Measurements from ENCODE around the gene RFESD.
"Not testable (repeated sequence)": the region's sequence is repeated elsewhere in the genome, so short reads cannot be mapped to it uniquely, and the experiment has no call there.

RFESD gene

GRCh38 chr5:95638632-95639031 is 7.9 kb upstream of the RFESD start:
- no peak overlapping the region for H3K4me3 ChIP-seq (ENCODE audit: low read depth, low read length)
- no peak for TF ChIP-seq CTCF (IDR thresholded peaks at IDR 0.05; ENCODE audit: borderline replicate concordance, insufficient read depth, low read depth, low read length)

- no peak overlapping the region for H3K4me3 ChIP-seq (ENCODE audit: low read depth, low read length)
- no peak for TF ChIP-seq CTCF (IDR thresholded peaks at IDR 0.05; ENCODE audit: borderline replicate concordance, insufficient read depth, low read depth, low read length)
Measured at GRCh38 chr5:95641741-95642220, 4.8 kb upstream of the RFESD start.

- no peak overlapping the region for H3K4me3 ChIP-seq (ENCODE audit: low read depth, low read length)
- no peak for TF ChIP-seq CTCF (IDR thresholded peaks at IDR 0.05; ENCODE audit: borderline replicate concordance, insufficient read depth, low read depth, low read length)
Measured at GRCh38 chr5:95643152-95643551, 3.4 kb upstream of the RFESD start.

GRCh38 chr5:95644351-95645042 is 2.1 kb upstream of the RFESD start:
- no peak overlapping the region for H3K4me3 ChIP-seq (ENCODE audit: low read depth, low read length)
- TF ChIP-seq CTCF (IDR thresholded peaks at IDR 0.05; ENCODE audit: borderline replicate concordance, insufficient read depth, low read depth, low read length) = peak; percentile 52; the same call in 1 of the 2 replicates

GRCh38 chr5:95646226-95646568 is 380 bp upstream of the RFESD start:
- not testable (repeated sequence) for H3K4me3 ChIP-seq (ENCODE audit: low read depth, low read length)

- TF ChIP-seq CTCF (IDR thresholded peaks at IDR 0.05; ENCODE audit: borderline replicate concordance, insufficient read depth, low read depth, low read length) = no peak
- no peak overlapping the region for H3K4me3 ChIP-seq (ENCODE audit: low read depth, low read length)
Measured at GRCh38 chr5:95647886-95648860, 1.6 kb downstream of the RFESD start.

- TF ChIP-seq CTCF (IDR thresholded peaks at IDR 0.05; ENCODE audit: borderline replicate concordance, insufficient read depth, low read depth, low read length) = no peak
- H3K4me3 ChIP-seq (ENCODE audit: low read depth, low read length) = no peak overlapping the region
Measured at GRCh38 chr5:95649274-95649673, 2.7 kb downstream of the RFESD start.

Measured in GM12875 (cell line).